Measurements from ENCODE around the gene AADACL4. TPM values are rescaled to one million over a fixed set of nuclear protein-coding genes. Genes with fewer than 3 reads are reported as not detected.

Gene AADACL4
- total and polyA plus RNA-seq, 12 donors, result not detected

- H3K27ac ChIP-seq, result peak within 1 kb of the TSS; percentile 92 to 98 (median 96)
- H3K36me3 ChIP-seq, result peaks cover 0 to 5% (median under 1%) of the 10 kb centered on the region in 9 donors
- peaks cover 13 to 83% (median 73%) of the 10 kb centered on the region in 9 donors for H3K4me1 ChIP-seq
Measured at GRCh38 chr1:12617901-12618660, 25.8 kb upstream of the AADACL4 start, which contains the start of gene DHRS3. TSS of gene DHRS3 (minus strand) at chr1:12618210. CDS start at chr1:12617348, 862 bp downstream.

GRCh38 chr1:12618661-12618964, 25.3 kb upstream of the AADACL4 start:
- Histone ChIP-seq H3K27me3 (peaks cover 0 to 9% (median 0%) of the 10 kb centered on the region in 7 donors), H3K4me3 (peak overlapping the region; percentile 55 to 91 (median 78)), H3K4me1 (peaks cover 13 to 78% (median 70%) of the 10 kb centered on the region in 9 donors), H3K36me3 (no peaks in the 10 kb centered on the region), H3K9me3 (no peaks in the 10 kb centered on the region), H3K27ac (peak overlapping the region; percentile 92 to 98 (median 96))
- 8 to 14% methylated on average over 6 of the region's 6 CpGs for WGBS, 2 donors
- no peak for TF ChIP-seq CTCF (IDR thresholded peaks at IDR 0.05)
- DNase-seq (no peak), ATAC-seq (no peak)
- intact Hi-C loops (cut with DNase I), result loop anchor here in 7 of 10 donors (2.0 to 10.0 kb wide), 15 partner anchors 14 to 304 kb away; no protein-coding TSS in a partner anchor

More at GRCh38 chr1:12617901-12618660, 25.8 kb upstream of the AADACL4 start, which contains the start of gene DHRS3:
- ATAC-seq (peak; percentile 53 to 82 (median 72)), DNase-seq (peak; percentile 80 to 84)
- Histone ChIP-seq H3K27me3 (peaks cover 0 to 9% (median 0%) of the 10 kb centered on the region in 7 donors), H3K9me3 (no peaks in the 10 kb centered on the region), H3K4me3 (peak within 1 kb of the TSS; percentile 55 to 91 (median 78))
- WGBS, 2 donors, result 1% methylated on average over 69 of the region's 69 CpGs
- TF ChIP-seq CTCF (IDR thresholded peaks at IDR 0.05), result no peak
- intact Hi-C loops (cut with DNase I), result loop anchor here in 8 of 10 donors (2.0 to 10.0 kb wide), 18 partner anchors 13 to 303 kb away; no protein-coding TSS in a partner anchor

- 8% methylated on average over 30 of the region's 30 CpGs for WGBS, 2 donors
- Histone ChIP-seq H3K36me3 (no peaks in the 10 kb centered on the region), H3K27ac (peak overlapping the region; percentile 92 to 98 (median 96)), H3K4me3 (peak overlapping the region; percentile 55 to 91 (median 78)), H3K27me3 (peaks cover 0 to 9% (median 0%) of the 10 kb centered on the region in 7 donors), H3K9me3 (no peaks in the 10 kb centered on the region), H3K4me1 (peaks cover 10 to 72% (median 64%) of the 10 kb centered on the region in 9 donors)
- ATAC-seq (peak; percentile 31 to 78 (median 68)), DNase-seq (peak; percentile 74 to 83)
- peak in 2 of 9 donors; percentile 5 to 9 for TF ChIP-seq CTCF (IDR thresholded peaks at IDR 0.05)
- intact Hi-C loops (cut with DNase I), result loop anchor here in 7 of 10 donors (1.0 to 10.0 kb wide), 16 partner anchors 14 to 304 kb away; no protein-coding TSS in a partner anchor
Measured at GRCh38 chr1:12618965-12619791, 24.7 kb upstream of the AADACL4 start.

Measured in heart right ventricle (tissue), 16 donors.